GM23338 (cell line): ENCODE measurements around the gene GLIS2. TPM values are rescaled to one million over a fixed set of nuclear protein-coding genes. Genes with fewer than 3 reads are reported as not detected.

ENCODE experiments used
- ATAC-seq: fragments of 200-7000 bp; cut with Tn5 transposase; 3 replicates; pipeline ENCODE4 v1.9.1; 2020
- DNase-seq: peaks from one replicate; pipeline ENCODE4 v3.0.0-alpha.2; 2015; ENCODE audit warnings: low spot score
- H2AFZ ChIP-seq: fragments of 200-600 bp; sonication (generic); 2 replicates; pipeline ENCODE4 v1.8.0; 2016; ENCODE audit warnings: antibody characterized with exemption, mild to moderate bottlenecking, moderate library complexity
- H3F3A ChIP-seq: fragments of 200-600 bp; sonication (generic); replicated peaks from 2 replicates; pipeline ENCODE4 v1.8.0; 2017; ENCODE audit warnings: antibody characterized with exemption, mixed run types, low read depth
- H3K27ac ChIP-seq: fragments of 200-600 bp; sonication (generic); 2 replicates; pipeline ENCODE4 v1.6.1; 2016; ENCODE audit warnings: low read depth
- H3K27me3 ChIP-seq: fragments of 200-600 bp; sonication (generic); 2 replicates; pipeline ENCODE4 v1.8.0; 2016; ENCODE audit warnings: mild to moderate bottlenecking, mixed run types, moderate library complexity; ENCODE audit not compliant: insufficient read depth
- H3K36me3 ChIP-seq: fragments of 200-600 bp; sonication (generic); 2 replicates; pipeline ENCODE4 v1.8.0; 2016; ENCODE audit warnings: mild to moderate bottlenecking; ENCODE audit not compliant: insufficient read depth
- H3K4me1 ChIP-seq: fragments of 200-600 bp; sonication (generic); 2 replicates; pipeline ENCODE4 v1.8.0; 2016; ENCODE audit warnings: mild to moderate bottlenecking, moderate library complexity; ENCODE audit not compliant: insufficient read depth
- H3K4me2 ChIP-seq: fragments of 200-600 bp; sonication (generic); 2 replicates; pipeline ENCODE4 v1.7.1; 2017; ENCODE audit warnings: mixed run types
- H3K4me3 ChIP-seq: fragments of 200-600 bp; sonication (generic); 2 replicates; pipeline ENCODE4 v1.6.1; 2016; ENCODE audit warnings: mixed run types
- H3K79me2 ChIP-seq: fragments of 200-600 bp; sonication (generic); replicated peaks from 2 replicates; pipeline ENCODE4 v1.8.0; 2017; ENCODE audit warnings: mild to moderate bottlenecking; ENCODE audit not compliant: insufficient read depth
- H3K9me2 ChIP-seq: fragments of 200-600 bp; sonication (generic); 2 replicates; pipeline ENCODE4 v1.8.0; 2017; ENCODE audit not compliant: insufficient read depth
- H4K20me1 ChIP-seq: fragments of 200-600 bp; sonication (generic); replicated peaks from 2 replicates; pipeline ENCODE4 v1.8.0; 2017; ENCODE audit warnings: mild to moderate bottlenecking; ENCODE audit not compliant: insufficient read depth
- H3K27ac Mint-ChIP-seq: 2 replicates; pipeline ENCODE4 v1.8.0; 2020; ENCODE audit warnings: inconsistent platforms, mild to moderate bottlenecking, moderate library complexity, mixed read lengths
- H3K27me3 Mint-ChIP-seq: 3 replicates; pipeline ENCODE4 v1.8.0; 2022; ENCODE audit warnings: low read depth, mild to moderate bottlenecking, moderate library complexity, mixed read lengths, inconsistent platforms; ENCODE audit not compliant: insufficient read depth, poor library complexity
- H3K36me3 Mint-ChIP-seq: 3 replicates; pipeline ENCODE4 v1.8.0; 2021; ENCODE audit warnings: low read depth, mild to moderate bottlenecking, inconsistent platforms, moderate library complexity, mixed read lengths
- H3K4me1 Mint-ChIP-seq: 3 replicates; pipeline ENCODE4 v1.8.0; 2020; ENCODE audit warnings: mild to moderate bottlenecking, inconsistent platforms, mixed read lengths
- H3K4me3 Mint-ChIP-seq: 3 replicates; pipeline ENCODE4 v1.8.0; 2021; ENCODE audit warnings: moderate library complexity, mild to moderate bottlenecking, inconsistent platforms, mixed read lengths
- H3K9me3 Mint-ChIP-seq: 3 replicates; pipeline ENCODE4 v1.8.0; 2020; ENCODE audit warnings: moderate library complexity, mild to moderate bottlenecking, inconsistent platforms, mixed read lengths
- CREB1 ChIP-seq: fragments of 250-450 bp; sonication (Bioruptor Pico); IDR thresholded peaks from 2 replicates; pipeline ENCODE4 v1.5.0; 2020; ENCODE audit warnings: low read depth, mild to moderate bottlenecking, moderate library complexity
- EZH2 ChIP-seq: fragments of 200-600 bp; sonication (generic); IDR thresholded peaks from one replicate; pipeline ENCODE4 v1.8.0; 2017; ENCODE audit warnings: antibody characterized with exemption, mild to moderate bottlenecking, low read depth; ENCODE audit not compliant: unreplicated experiment
- EZH2phosphoT487 ChIP-seq: fragments of 200-600 bp; sonication (generic); IDR thresholded peaks from one replicate; pipeline ENCODE4 v1.8.1; 2018; ENCODE audit warnings: antibody characterized with exemption; ENCODE audit not compliant: unreplicated experiment
- JUNB ChIP-seq: IDR thresholded peaks from one replicate; pipeline ENCODE4 v1.6.1; 2016; ENCODE audit warnings: antibody characterized with exemption; ENCODE audit not compliant: unreplicated experiment
- NANOG ChIP-seq: IDR thresholded peaks from 2 replicates; pipeline ENCODE4 v1.6.1; 2016; ENCODE audit warnings: antibody characterized with exemption, borderline replicate concordance
- POLR2AphosphoS5 ChIP-seq: IDR thresholded peaks from 2 replicates; pipeline ENCODE4 v1.6.1; 2016; ENCODE audit warnings: antibody characterized with exemption, low read depth
- STAT1 ChIP-seq: IDR thresholded peaks from one replicate; pipeline ENCODE4 v1.6.1; 2016; ENCODE audit warnings: antibody characterized with exemption; ENCODE audit not compliant: unreplicated experiment
- ZNF114 ChIP-seq: fragments of 250-450 bp; sonication (Bioruptor Pico); IDR thresholded peaks from 2 replicates; pipeline ENCODE4 v1.5.0; 2020; ENCODE audit warnings: mild to moderate bottlenecking, moderate library complexity
- ZNF331 ChIP-seq: fragments of 250-450 bp; sonication (Bioruptor Pico); IDR thresholded peaks from 2 replicates; pipeline ENCODE4 v1.5.0; 2020; ENCODE audit warnings: low read depth, mild to moderate bottlenecking, moderate library complexity
- polyA plus RNA-seq: library from polyadenylated mRNA; unstranded; fragments of >200 nt; fragmentation: Nextera tagmentation; extraction: Ambion mirVana; gene quantifications from 2 replicates; pipeline ENCODE4 v1.2.1, GENCODE V29; 2016
- total RNA-seq: library from RNA; depleted of rRNA; stranded (reverse); fragments of >200 nt; shearing (Covaris generic); gene quantifications from 2 replicates; pipeline ENCODE4 v1.2.3, GENCODE V29; 2014
- TF ChIP-seq, protein P1 (sequence below), 2 experiments: fragments of 200-600 bp in 1 of 2; sonication (generic) in 1 of 2; conservative IDR thresholded peaks; 2 replicates each; pipeline versions ENCODE4 v1.5.1 to v1.6.1; 2016 to 2017; ENCODE audit warnings: antibody characterized with exemption in 2 of 2, low read depth in 2 of 2, mild to moderate bottlenecking in 2 of 2, moderate library complexity in 1 of 2
- TF ChIP-seq, protein P2 (sequence below): IDR thresholded peaks from one replicate; pipeline ENCODE4 v1.6.1; 2018; ENCODE audit warnings: antibody characterized with exemption; ENCODE audit not compliant: unreplicated experiment
- TF ChIP-seq, protein P3 (sequence below): IDR thresholded peaks from 2 replicates; pipeline ENCODE4 v1.6.1; 2016; ENCODE audit warnings: antibody characterized with exemption
- TF ChIP-seq, protein P4 (sequence below): fragments of 250-450 bp; sonication (Bioruptor Pico); IDR thresholded peaks from 2 replicates; pipeline ENCODE4 v1.5.0; 2020; ENCODE audit warnings: mild to moderate bottlenecking, moderate library complexity

GLIS2 gene
- total and polyA plus RNA-seq, 2 experiments from 2014 or later, result 8.2 to 10.2 TPM

DNA sequence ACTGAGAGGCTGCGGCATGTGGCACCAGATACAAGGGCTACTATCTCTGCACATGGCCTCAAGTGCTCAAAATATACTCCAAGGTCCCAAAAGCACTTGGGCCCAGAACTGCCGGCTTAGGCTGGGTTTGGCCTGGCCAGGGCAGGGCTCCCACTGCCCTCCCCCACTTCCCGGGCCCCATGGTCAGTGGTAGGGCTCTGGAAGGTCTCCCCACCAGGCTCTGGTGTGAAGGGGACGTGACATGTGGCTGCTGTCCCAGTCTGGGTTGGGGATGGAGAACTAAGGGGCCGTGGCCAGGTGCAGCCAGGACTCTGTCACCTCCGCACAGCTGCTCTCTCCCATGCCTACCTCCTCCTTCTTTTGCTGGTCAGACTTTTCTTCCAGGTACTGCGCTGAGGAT lies 41.0 kb downstream of the GLIS2 start:
- Mint-ChIP-seq H3K4me3 (no peak overlapping the region), H3K27ac (no peak overlapping the region)

More for the DNA sequence above, 41.0 kb downstream of the GLIS2 start:
- DNase-seq (no peak), ATAC-seq (no peak)
- Mint-ChIP-seq H3K9me3 (no peaks in the 10 kb centered on the region; the same call in 2 of the 3 replicates), H3K36me3 (no peaks in the 10 kb centered on the region), H3K27me3 (peaks cover 6% of the 10 kb centered on the region), H3K4me1 (peaks cover 4% of the 10 kb centered on the region; the same call in 1 of the 3 replicates)
- TF ChIP-seq ZNF114 (CRISPR knock-in tag) (no peak), POLR2AphosphoS5 (no peak), NANOG (no peak), EZH2phosphoT487 (no peak), EZH2 (no peak), ZNF331 (no peak), CREB1 (CRISPR knock-in tag) (no peak), STAT1 (no peak), JUNB (no peak)
- TF ChIP-seq, protein P1, sequence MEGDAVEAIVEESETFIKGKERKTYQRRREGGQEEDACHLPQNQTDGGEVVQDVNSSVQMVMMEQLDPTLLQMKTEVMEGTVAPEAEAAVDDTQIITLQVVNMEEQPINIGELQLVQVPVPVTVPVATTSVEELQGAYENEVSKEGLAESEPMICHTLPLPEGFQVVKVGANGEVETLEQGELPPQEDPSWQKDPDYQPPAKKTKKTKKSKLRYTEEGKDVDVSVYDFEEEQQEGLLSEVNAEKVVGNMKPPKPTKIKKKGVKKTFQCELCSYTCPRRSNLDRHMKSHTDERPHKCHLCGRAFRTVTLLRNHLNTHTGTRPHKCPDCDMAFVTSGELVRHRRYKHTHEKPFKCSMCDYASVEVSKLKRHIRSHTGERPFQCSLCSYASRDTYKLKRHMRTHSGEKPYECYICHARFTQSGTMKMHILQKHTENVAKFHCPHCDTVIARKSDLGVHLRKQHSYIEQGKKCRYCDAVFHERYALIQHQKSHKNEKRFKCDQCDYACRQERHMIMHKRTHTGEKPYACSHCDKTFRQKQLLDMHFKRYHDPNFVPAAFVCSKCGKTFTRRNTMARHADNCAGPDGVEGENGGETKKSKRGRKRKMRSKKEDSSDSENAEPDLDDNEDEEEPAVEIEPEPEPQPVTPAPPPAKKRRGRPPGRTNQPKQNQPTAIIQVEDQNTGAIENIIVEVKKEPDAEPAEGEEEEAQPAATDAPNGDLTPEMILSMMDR (conservative IDR thresholded peaks at IDR 0.05; ENCODE audit: low read depth in 2 of 2), result no peak
- TF ChIP-seq, protein P2, sequence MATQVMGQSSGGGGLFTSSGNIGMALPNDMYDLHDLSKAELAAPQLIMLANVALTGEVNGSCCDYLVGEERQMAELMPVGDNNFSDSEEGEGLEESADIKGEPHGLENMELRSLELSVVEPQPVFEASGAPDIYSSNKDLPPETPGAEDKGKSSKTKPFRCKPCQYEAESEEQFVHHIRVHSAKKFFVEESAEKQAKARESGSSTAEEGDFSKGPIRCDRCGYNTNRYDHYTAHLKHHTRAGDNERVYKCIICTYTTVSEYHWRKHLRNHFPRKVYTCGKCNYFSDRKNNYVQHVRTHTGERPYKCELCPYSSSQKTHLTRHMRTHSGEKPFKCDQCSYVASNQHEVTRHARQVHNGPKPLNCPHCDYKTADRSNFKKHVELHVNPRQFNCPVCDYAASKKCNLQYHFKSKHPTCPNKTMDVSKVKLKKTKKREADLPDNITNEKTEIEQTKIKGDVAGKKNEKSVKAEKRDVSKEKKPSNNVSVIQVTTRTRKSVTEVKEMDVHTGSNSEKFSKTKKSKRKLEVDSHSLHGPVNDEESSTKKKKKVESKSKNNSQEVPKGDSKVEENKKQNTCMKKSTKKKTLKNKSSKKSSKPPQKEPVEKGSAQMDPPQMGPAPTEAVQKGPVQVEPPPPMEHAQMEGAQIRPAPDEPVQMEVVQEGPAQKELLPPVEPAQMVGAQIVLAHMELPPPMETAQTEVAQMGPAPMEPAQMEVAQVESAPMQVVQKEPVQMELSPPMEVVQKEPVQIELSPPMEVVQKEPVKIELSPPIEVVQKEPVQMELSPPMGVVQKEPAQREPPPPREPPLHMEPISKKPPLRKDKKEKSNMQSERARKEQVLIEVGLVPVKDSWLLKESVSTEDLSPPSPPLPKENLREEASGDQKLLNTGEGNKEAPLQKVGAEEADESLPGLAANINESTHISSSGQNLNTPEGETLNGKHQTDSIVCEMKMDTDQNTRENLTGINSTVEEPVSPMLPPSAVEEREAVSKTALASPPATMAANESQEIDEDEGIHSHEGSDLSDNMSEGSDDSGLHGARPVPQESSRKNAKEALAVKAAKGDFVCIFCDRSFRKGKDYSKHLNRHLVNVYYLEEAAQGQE, result no peak
- TF ChIP-seq, protein P3, sequence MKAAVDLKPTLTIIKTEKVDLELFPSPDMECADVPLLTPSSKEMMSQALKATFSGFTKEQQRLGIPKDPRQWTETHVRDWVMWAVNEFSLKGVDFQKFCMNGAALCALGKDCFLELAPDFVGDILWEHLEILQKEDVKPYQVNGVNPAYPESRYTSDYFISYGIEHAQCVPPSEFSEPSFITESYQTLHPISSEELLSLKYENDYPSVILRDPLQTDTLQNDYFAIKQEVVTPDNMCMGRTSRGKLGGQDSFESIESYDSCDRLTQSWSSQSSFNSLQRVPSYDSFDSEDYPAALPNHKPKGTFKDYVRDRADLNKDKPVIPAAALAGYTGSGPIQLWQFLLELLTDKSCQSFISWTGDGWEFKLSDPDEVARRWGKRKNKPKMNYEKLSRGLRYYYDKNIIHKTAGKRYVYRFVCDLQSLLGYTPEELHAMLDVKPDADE, result no peak
- TF ChIP-seq, protein P4, sequence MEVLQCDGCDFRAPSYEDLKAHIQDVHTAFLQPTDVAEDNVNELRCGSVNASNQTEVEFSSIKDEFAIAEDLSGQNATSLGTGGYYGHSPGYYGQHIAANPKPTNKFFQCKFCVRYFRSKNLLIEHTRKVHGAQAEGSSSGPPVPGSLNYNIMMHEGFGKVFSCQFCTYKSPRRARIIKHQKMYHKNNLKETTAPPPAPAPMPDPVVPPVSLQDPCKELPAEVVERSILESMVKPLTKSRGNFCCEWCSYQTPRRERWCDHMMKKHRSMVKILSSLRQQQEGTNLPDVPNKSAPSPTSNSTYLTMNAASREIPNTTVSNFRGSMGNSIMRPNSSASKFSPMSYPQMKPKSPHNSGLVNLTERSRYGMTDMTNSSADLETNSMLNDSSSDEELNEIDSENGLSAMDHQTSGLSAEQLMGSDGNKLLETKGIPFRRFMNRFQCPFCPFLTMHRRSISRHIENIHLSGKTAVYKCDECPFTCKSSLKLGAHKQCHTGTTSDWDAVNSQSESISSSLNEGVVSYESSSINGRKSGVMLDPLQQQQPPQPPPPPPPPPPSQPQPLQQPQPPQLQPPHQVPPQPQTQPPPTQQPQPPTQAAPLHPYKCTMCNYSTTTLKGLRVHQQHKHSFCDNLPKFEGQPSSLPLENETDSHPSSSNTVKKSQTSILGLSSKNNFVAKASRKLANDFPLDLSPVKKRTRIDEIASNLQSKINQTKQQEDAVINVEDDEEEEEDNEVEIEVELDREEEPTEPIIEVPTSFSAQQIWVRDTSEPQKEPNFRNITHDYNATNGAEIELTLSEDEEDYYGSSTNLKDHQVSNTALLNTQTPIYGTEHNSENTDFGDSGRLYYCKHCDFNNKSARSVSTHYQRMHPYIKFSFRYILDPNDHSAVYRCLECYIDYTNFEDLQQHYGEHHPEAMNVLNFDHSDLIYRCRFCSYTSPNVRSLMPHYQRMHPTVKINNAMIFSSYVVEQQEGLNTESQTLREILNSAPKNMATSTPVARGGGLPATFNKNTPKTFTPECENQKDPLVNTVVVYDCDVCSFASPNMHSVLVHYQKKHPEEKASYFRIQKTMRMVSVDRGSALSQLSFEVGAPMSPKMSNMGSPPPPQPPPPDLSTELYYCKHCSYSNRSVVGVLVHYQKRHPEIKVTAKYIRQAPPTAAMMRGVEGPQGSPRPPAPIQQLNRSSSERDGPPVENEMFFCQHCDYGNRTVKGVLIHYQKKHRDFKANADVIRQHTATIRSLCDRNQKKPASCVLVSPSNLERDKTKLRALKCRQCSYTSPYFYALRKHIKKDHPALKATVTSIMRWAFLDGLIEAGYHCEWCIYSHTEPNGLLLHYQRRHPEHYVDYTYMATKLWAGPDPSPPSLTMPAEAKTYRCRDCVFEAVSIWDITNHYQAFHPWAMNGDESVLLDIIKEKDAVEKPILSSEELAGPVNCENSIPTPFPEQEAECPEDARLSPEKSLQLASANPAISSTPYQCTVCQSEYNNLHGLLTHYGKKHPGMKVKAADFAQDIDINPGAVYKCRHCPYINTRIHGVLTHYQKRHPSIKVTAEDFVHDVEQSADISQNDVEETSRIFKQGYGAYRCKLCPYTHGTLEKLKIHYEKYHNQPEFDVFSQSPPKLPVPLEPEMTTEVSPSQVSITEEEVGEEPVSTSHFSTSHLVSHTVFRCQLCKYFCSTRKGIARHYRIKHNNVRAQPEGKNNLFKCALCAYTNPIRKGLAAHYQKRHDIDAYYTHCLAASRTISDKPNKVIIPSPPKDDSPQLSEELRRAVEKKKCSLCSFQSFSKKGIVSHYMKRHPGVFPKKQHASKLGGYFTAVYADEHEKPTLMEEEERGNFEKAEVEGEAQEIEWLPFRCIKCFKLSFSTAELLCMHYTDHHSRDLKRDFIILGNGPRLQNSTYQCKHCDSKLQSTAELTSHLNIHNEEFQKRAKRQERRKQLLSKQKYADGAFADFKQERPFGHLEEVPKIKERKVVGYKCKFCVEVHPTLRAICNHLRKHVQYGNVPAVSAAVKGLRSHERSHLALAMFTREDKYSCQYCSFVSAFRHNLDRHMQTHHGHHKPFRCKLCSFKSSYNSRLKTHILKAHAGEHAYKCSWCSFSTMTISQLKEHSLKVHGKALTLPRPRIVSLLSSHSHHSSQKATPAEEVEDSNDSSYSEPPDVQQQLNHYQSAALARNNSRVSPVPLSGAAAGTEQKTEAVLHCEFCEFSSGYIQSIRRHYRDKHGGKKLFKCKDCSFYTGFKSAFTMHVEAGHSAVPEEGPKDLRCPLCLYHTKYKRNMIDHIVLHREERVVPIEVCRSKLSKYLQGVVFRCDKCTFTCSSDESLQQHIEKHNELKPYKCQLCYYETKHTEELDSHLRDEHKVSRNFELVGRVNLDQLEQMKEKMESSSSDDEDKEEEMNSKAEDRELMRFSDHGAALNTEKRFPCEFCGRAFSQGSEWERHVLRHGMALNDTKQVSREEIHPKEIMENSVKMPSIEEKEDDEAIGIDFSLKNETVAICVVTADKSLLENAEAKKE (CRISPR knock-in tag), result no peak
- Histone ChIP-seq H3K4me1 (no peaks in the 10 kb centered on the region; the same call in 1 of the 2 replicates), H2AFZ (no peak overlapping the region), H3K27ac (0 out of 2 replicates have a peak overlapping the region, but pooled peaks have one; percentile 50), H3K4me2 (no peak overlapping the region), H3K79me2 (no peaks in the 10 kb centered on the region), H3F3A (0 out of 2 replicates have a peak, but pooled peaks cover 8% of the 10 kb centered on the region), H3K27me3 (no peaks in the 10 kb centered on the region), H3K9me2 (no peaks in the 10 kb centered on the region), H4K20me1 (no peaks in the 10 kb centered on the region), H3K36me3 (no peaks in the 10 kb centered on the region), H3K4me3 (no peak overlapping the region)
